GM04504 (cell line): ENCODE data around the gene C2CD3.

Experiments
- DNase-seq: peaks from one replicate; pipeline ENCODE4 v3.0.0-alpha.2; 2012; ENCODE audit warnings: low read depth

Gene C2CD3

DNA sequence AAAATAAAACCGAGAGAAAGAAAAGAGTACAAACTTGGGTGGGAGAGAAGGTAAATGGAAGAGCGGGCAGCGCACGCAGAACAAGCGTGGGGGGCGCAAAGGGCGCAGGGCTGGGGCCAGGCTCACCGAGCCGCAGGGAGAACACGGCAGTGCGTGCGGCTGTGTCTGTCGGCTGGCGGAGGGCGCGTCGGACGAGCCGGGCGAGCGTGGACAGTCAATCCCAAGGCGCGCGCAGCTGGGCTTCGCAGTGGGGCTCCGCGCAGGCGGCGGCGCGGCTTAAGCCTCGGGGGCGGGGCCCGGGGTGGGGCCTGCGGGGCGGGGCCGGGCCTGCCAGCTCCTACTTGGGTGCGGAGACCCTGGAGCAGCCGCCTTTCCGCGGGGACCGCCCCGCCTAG, 188.2 kb downstream of the C2CD3 start, which contains the start of gene UCP2:
UCP2 (minus strand) TSS at position 249 of the 395 bp plus-strand sequence. CDS start 4,465 bp downstream, outside the sequence.
- peak; percentile 40 for DNase-seq

- DNase-seq, result no peak
Observed at GRCh38 chr11:73981051-73981805, 189.6 kb downstream of the C2CD3 start.

DNA sequence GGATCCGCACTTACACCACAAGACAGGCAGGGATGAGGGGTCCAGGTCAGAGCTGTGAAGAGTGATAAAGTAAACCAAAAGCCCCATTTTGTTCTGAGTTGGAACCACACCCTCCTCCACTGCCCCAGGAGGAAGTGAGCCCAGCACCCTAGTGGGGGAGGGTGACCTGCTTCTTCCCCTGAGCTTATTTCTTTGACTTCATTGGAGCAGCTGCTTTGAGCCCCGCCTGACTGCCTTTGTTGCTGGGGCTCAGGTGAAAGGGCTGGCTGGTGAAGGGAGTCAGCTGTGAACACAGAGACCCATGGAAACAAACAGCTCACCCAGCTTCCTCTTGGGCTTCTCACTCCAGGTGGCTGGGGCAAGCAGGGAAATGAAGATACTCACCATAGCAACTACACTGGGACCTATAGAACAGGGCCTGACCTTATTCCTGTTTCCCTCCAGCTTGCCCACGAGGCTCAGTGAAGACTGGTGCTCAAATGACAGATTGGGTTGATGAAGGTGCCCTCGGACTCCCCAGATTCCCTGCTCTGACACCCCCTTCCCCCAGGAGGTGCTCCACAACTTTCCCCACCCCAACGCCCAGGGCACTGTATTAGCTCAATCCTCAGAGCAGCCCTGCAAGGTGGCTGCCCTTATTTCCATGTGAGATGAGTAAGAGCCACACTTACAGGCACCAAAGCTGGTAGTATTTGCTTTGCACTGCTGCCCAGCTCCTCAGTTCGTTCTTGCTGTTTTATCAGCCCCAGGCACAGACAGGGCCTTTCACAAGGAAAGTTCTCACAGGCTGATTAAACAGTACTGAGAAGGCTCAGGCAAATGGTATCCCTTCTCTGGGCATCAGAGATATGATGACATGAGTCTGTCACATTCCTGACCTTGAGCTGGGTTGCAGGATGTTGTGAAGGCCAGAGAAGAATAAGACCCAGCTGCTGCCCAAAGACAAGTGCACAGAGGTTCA, 190.5 kb downstream of the C2CD3 start:
- no peak for DNase-seq

- no peak for DNase-seq
Observed at GRCh38 chr11:73978576-73979086, 192.2 kb downstream of the C2CD3 start.

DNA sequence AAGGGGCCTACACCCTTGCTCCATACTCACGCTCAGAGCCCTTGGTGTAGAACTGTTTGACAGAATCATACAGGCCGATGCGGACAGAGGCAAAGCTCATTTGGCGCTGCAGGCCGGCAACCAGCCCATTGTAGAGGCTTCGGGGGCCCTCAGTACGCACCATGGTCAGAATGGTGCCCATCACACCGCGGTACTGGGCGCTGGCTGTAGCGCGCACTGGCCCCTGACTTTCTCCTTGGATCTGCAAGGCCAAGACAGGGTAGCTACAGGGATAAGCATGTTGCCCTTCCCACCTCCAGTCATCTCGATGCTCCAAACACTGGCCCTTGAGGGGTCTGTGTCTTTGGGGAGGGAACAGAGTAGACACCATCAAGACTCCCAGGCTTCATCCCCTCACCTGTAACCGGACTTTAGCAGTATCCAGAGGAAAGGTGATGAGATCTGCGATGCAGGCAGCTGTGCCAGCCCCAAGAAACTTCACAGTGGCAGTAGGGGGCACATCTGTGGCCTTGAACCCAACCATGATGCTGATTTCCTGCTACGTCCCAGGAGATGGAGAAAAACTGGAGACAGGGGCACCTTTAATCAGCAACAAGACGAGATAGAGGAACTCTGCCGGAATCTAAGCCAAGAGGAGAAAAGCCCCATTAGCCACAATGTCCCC, 192.8 kb downstream of the C2CD3 start:
- DNase-seq, result no peak

DNA sequence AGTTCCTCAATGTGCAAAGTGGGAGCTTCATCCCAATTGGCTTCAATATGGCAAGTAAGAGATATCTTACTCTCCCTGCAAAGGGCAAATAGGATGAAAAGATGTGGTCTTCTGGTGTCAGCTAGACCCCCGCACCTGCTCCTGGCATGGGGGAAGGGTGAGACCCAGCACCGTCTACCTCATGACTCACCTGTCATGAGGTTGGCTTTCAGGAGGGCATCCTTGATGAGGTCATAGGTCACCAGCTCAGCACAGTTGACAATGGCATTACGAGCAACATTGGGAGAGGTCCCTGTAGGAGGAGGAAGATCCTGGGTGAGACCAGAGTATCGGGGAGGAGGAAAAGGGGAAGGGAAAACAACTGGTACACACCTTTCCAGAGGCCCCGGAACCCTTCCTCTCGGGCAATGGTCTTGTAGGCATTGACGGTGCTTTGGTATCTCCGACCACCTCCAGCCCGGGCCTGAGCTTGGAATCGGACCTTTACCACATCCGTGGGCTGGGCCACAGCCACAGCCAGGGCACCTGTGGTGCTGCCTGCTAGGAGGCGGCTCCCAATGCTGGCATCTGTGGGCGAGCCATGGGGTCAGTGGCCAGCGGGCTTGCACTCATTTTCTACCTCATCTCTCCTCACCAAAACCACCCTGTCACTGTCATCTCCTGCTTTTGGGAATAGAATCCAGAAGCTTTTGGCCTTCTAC, 194.2 kb downstream of the C2CD3 start:
- DNase-seq, result no peak

DNA sequence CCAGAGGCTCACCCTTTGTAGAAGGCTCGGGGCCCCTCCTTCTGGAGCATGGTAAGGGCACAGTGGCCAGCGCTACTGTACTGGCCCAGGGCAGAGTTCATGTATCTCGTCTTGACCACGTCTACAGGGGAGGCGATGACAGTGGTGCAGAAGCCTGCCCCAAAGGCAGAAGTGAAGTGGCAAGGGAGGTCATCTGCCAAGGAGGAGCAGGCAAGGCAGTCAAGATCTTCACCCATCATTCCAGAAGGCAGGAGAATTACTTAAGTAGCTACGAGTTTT, 195.4 kb downstream of the C2CD3 start:
- no peak for DNase-seq

GRCh38 chr11:73974604-73975478, 196.0 kb downstream of the C2CD3 start:
- DNase-seq, result no peak

- no peak for DNase-seq
Observed at GRCh38 chr11:73972620-73973449, 198.0 kb downstream of the C2CD3 start.

DNA sequence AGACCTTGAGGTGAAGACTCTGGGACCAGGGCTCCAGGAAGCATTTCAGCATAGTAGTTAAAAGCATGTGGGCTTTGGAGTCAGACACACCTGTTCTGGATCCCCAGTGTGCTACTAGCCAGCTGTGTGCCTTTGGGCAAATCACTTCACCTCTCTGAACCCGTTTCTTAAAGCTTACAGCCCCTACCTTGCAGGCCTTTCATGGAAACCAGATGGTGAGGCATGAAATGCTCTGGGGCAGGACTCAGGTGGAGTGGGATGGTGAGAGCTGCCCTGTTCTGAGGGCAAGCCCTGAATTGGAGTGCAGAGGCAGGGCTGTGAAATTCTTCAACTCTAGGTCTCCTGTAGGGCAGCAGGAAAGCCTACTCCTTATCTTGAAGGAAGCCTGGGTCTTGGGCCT, 198.6 kb downstream of the C2CD3 start:
- no peak for DNase-seq

DNA sequence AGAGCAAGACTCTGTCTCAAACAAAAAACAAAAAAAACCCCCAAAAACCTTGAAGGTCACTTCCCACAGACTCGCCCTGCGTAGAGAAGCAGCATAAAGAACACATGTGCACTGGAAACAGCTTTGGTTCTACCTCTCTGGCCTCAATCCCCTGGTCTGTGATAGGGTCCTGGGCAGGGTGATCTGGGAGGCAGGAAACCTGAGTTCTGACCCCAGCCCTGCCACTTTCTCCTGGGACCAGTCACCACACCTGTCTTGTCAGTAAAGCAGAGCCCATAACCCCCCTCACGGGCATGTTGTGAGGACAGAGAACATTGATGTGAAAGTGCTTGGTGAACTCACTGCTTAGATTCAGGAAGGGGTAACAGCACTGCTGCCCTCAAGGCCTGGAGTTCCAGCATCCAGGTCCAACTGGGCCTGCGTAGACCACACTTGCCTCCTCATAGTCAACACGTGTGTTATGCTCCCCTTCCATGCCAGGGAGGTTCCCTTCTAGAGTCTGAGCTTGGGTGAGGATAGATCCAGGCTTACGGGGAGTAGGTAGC, 199.6 kb downstream of the C2CD3 start:
- DNase-seq, result no peak

- DNase-seq, result no peak
Observed at GRCh38 chr11:73969991-73970800, 200.6 kb downstream of the C2CD3 start.

DNA sequence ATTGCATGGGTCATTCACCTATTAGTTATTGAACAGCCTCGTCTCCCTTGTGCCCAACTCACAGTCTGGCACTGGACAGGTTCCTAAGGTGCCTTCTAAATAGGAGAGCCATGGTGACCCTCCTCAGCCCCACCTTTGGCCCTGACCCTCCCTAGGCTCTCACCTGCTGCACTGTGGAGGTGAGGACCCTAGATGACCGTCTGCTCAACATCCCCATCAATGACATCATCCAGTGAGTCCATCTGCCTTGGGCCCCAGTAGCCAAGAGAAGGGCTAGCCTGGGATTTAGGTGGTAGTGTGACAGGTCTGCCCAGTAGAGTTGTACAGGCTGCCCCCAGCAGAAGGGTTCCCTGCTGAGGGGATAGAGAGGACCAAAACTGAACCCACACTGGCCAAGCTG, 201.7 kb downstream of the C2CD3 start:
- no peak for DNase-seq

DNA sequence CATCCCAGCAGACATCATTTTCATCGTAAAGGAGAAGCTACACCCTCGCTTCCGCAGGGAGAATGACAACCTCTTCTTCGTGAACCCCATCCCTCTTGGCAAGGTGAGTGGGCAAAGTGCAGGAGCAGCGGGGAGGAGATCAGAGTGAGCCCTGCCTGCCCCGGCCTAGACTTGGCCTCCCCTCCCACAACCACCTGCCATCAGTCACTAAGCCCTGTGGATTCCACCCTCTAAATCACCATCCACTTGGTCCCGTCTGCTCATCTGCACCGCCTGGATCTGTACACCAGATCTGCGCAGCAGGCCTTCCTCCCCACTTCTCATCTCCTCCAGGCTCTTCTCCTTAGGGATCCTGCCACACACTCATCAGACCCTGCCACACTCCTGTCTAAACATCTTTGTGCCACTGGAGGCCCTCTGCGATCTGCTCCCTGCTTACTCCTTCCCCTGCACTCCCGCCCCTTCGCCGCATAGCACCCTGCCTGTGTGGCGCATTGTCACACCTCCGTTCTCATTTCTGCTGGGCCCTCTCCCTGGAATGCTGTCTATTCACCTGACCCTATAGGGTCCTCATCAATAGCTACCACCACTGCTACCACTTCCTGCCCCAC, 202.3 kb downstream of the C2CD3 start:
- no peak for DNase-seq

DNA sequence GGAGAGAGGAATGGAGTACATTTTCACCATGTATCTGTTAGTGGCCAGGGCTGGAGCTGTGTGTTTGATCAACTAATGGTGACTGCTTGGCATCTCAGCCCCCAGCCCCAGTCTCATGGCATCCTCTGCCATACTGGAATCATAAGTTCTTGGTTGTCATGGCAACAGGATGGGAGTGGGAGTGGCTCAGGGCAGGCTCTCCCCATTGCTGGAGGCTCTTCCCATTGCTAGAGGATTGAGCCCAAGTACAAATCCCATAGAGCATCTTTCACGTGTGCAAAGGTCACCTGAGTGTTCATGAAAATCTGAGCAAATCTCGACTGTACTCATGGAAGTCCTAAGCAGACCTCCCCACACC, 205.1 kb downstream of the C2CD3 start:
- DNase-seq, result no peak

GRCh38 chr11:73965076-73965763, 205.6 kb downstream of the C2CD3 start:
- DNase-seq, result no peak

GRCh38 chr11:73963861-73964260, 206.9 kb downstream of the C2CD3 start:
- DNase-seq, result no peak
